Stimulated activated naive CD8-positive, alpha-beta T cell treated with anti-CD3 and anti-CD28 coated beads, Interleukin-15, Interleukin-2, amounts not matched to agents 100 ng/mL and 50 ng/mL, for 24 hours (primary cell): ENCODE results near the gene SLC17A1.

Experiments used
- H3K27ac Mint-ChIP-seq: one replicate; pipeline ENCODE4 v1.8.0; 2021; ENCODE audit warnings: mild to moderate bottlenecking, mixed read lengths
- H3K27me3 Mint-ChIP-seq: one replicate; pipeline ENCODE4 v1.8.0; 2021; ENCODE audit warnings: mixed read lengths
- H3K36me3 Mint-ChIP-seq: one replicate; pipeline ENCODE4 v1.8.0; 2021; ENCODE audit warnings: low read depth, mixed read lengths
- H3K4me1 Mint-ChIP-seq: one replicate; pipeline ENCODE4 v1.8.0; 2021; ENCODE audit warnings: low read depth, mixed read lengths
- H3K4me3 Mint-ChIP-seq: one replicate; pipeline ENCODE4 v1.8.0; 2021; ENCODE audit warnings: mild to moderate bottlenecking, mixed read lengths
- H3K9me3 Mint-ChIP-seq: one replicate; pipeline ENCODE4 v1.8.0; 2021; ENCODE audit warnings: mixed read lengths

Gene SLC17A1

GRCh38 chr6:25831532-25832306 is at the start of gene SLC17A1:
Gene SLC17A1 (minus strand): TSS chr6:25832052. CDS start chr6:25830557, 1,495 bp downstream.
- Mint-ChIP-seq H3K4me3 (no peak within 1 kb of the TSS), H3K36me3 (no peaks in the 10 kb centered on the region), H3K4me1 (peaks cover 4% of the 10 kb centered on the region), H3K27ac (no peak within 1 kb of the TSS), H3K27me3 (peaks cover 13% of the 10 kb centered on the region), H3K9me3 (no peaks in the 10 kb centered on the region)

GRCh38 chr6:25880601-25881000 is 48.7 kb upstream of the SLC17A1 start:
- Mint-ChIP-seq H3K4me3 (no peak overlapping the region), H3K9me3 (no peaks in the 10 kb centered on the region), H3K27me3 (no peaks in the 10 kb centered on the region)

GRCh38 chr6:25878721-25879322 is 47.0 kb upstream of the SLC17A1 start:
- Mint-ChIP-seq H3K4me1 (peaks cover 9% of the 10 kb centered on the region), H3K27ac (no peak overlapping the region), H3K4me3 (no peak overlapping the region)

More at GRCh38 chr6:25880601-25881000, 48.7 kb upstream of the SLC17A1 start:
- Mint-ChIP-seq H3K27ac (no peak overlapping the region), H3K36me3 (no peaks in the 10 kb centered on the region), H3K4me1 (no peaks in the 10 kb centered on the region)

GRCh38 chr6:25875926-25876602 is 44.2 kb upstream of the SLC17A1 start:
- Mint-ChIP-seq H3K4me3 (no peak overlapping the region), H3K27me3 (no peaks in the 10 kb centered on the region), H3K36me3 (no peaks in the 10 kb centered on the region), H3K27ac (no peak overlapping the region), H3K9me3 (no peaks in the 10 kb centered on the region), H3K4me1 (peaks cover 21% of the 10 kb centered on the region)

More at GRCh38 chr6:25878721-25879322, 47.0 kb upstream of the SLC17A1 start:
- no peaks in the 10 kb centered on the region for H3K36me3 Mint-ChIP-seq
- H3K27me3 Mint-ChIP-seq: no peaks in the 10 kb centered on the region
- no peaks in the 10 kb centered on the region for H3K9me3 Mint-ChIP-seq

- Mint-ChIP-seq H3K27me3 (no peaks in the 10 kb centered on the region), H3K27ac (no peak overlapping the region), H3K4me1 (peaks cover 21% of the 10 kb centered on the region), H3K36me3 (no peaks in the 10 kb centered on the region), H3K4me3 (no peak overlapping the region), H3K9me3 (no peaks in the 10 kb centered on the region)
Measured at GRCh38 chr6:25875563-25875905, 43.7 kb upstream of the SLC17A1 start.

- no peaks in the 10 kb centered on the region for H3K36me3 Mint-ChIP-seq
- no peak overlapping the region for H3K4me3 Mint-ChIP-seq
- H3K9me3 Mint-ChIP-seq: no peaks in the 10 kb centered on the region
- H3K4me1 Mint-ChIP-seq: peaks cover 21% of the 10 kb centered on the region
- H3K27ac Mint-ChIP-seq: no peak overlapping the region
- H3K27me3 Mint-ChIP-seq: no peaks in the 10 kb centered on the region
Measured at GRCh38 chr6:25874822-25875562, 43.1 kb upstream of the SLC17A1 start.

- Mint-ChIP-seq H3K27ac (no peak within 1 kb of the TSS), H3K9me3 (no peaks in the 10 kb centered on the region), H3K27me3 (no peaks in the 10 kb centered on the region), H3K4me3 (no peak within 1 kb of the TSS), H3K4me1 (peaks cover 21% of the 10 kb centered on the region), H3K36me3 (no peaks in the 10 kb centered on the region)
Measured at GRCh38 chr6:25874118-25874517, 42.3 kb upstream of the SLC17A1 start, which contains the start of gene SLC17A3. Gene SLC17A3 (minus strand): TSS chr6:25874243. CDS start chr6:25868387, 5,856 bp downstream.

- Mint-ChIP-seq H3K27me3 (no peaks in the 10 kb centered on the region), H3K27ac (no peak overlapping the region), H3K9me3 (no peaks in the 10 kb centered on the region), H3K4me3 (no peak overlapping the region), H3K4me1 (peaks cover 21% of the 10 kb centered on the region), H3K36me3 (no peaks in the 10 kb centered on the region)
Measured at GRCh38 chr6:25872814-25873213, 41.0 kb upstream of the SLC17A1 start.

- H3K4me3 Mint-ChIP-seq: no peak overlapping the region
- H3K27ac Mint-ChIP-seq: no peak overlapping the region
- no peaks in the 10 kb centered on the region for H3K36me3 Mint-ChIP-seq
- H3K9me3 Mint-ChIP-seq: no peaks in the 10 kb centered on the region
- H3K27me3 Mint-ChIP-seq: no peaks in the 10 kb centered on the region
- H3K4me1 Mint-ChIP-seq: peaks cover 29% of the 10 kb centered on the region
Measured at GRCh38 chr6:25869840-25870239, 38.0 kb upstream of the SLC17A1 start.

GRCh38 chr6:25868436-25869183 is 36.8 kb upstream of the SLC17A1 start:
- no peak overlapping the region for H3K4me3 Mint-ChIP-seq
- peaks cover 24% of the 10 kb centered on the region for H3K4me1 Mint-ChIP-seq
- no peaks in the 10 kb centered on the region for H3K27me3 Mint-ChIP-seq
- no peaks in the 10 kb centered on the region for H3K36me3 Mint-ChIP-seq
- H3K27ac Mint-ChIP-seq: no peak overlapping the region
- H3K9me3 Mint-ChIP-seq: no peaks in the 10 kb centered on the region

- H3K27ac Mint-ChIP-seq: peak overlapping the region; percentile 34
- H3K27me3 Mint-ChIP-seq: no peaks in the 10 kb centered on the region
- no peak overlapping the region for H3K4me3 Mint-ChIP-seq
- H3K36me3 Mint-ChIP-seq: no peaks in the 10 kb centered on the region
- H3K4me1 Mint-ChIP-seq: peaks cover 13% of the 10 kb centered on the region
- H3K9me3 Mint-ChIP-seq: no peaks in the 10 kb centered on the region
Measured at GRCh38 chr6:25866011-25866410, 34.2 kb upstream of the SLC17A1 start.

- H3K9me3 Mint-ChIP-seq: no peaks in the 10 kb centered on the region
- H3K4me1 Mint-ChIP-seq: peaks cover 13% of the 10 kb centered on the region
- no peak overlapping the region for H3K27ac Mint-ChIP-seq
- H3K27me3 Mint-ChIP-seq: peaks cover 2% of the 10 kb centered on the region
- no peak overlapping the region for H3K4me3 Mint-ChIP-seq
- no peaks in the 10 kb centered on the region for H3K36me3 Mint-ChIP-seq
Measured at GRCh38 chr6:25863360-25863759, 31.5 kb upstream of the SLC17A1 start.

GRCh38 chr6:25862199-25862598 is 30.3 kb upstream of the SLC17A1 start:
- no peak overlapping the region for H3K4me3 Mint-ChIP-seq
- no peak overlapping the region for H3K27ac Mint-ChIP-seq
- H3K9me3 Mint-ChIP-seq: no peaks in the 10 kb centered on the region
- peaks cover 8% of the 10 kb centered on the region for H3K27me3 Mint-ChIP-seq
- H3K4me1 Mint-ChIP-seq: peaks cover 17% of the 10 kb centered on the region
- no peaks in the 10 kb centered on the region for H3K36me3 Mint-ChIP-seq

- Mint-ChIP-seq H3K27ac (no peak overlapping the region), H3K4me1 (peaks cover 6% of the 10 kb centered on the region), H3K4me3 (no peak overlapping the region), H3K36me3 (no peaks in the 10 kb centered on the region), H3K9me3 (no peaks in the 10 kb centered on the region), H3K27me3 (peaks cover 9% of the 10 kb centered on the region)
Measured at GRCh38 chr6:25852756-25853155, 20.9 kb upstream of the SLC17A1 start.
